Activated naive CD8-positive, alpha-beta T cell treated with anti-CD3 and anti-CD28 coated beads, Interleukin-2, amount 10 ng/mL, durations not matched to agents 7 days and 5 days (primary cell): ENCODE measurements around the gene CC2D1A. TPM values are rescaled to one million over a fixed set of nuclear protein-coding genes. Genes with fewer than 3 reads are reported as not detected.

Source experiments
- ATAC-seq: fragments of 150-1000 bp; cut with Tn5 transposase; one replicate; pipeline ENCODE4 v1.10.0; 2021; ENCODE audit warnings: low read depth, moderate library complexity
- POLR2A ChIA-PET: fragments of 350-600 bp; sonication (Branson Sonifier 250); formaldehyde crosslinking; loops from one replicate; lab custom pipeline; 2021; ENCODE audit warnings: antibody characterized with exemption; lab: Charles Lee
- DNase-seq: peaks from one replicate; pipeline ENCODE4 v3.0.0; 2021
- H3K27ac Mint-ChIP-seq: one replicate; pipeline ENCODE4 v1.8.0; 2022; ENCODE audit warnings: mild to moderate bottlenecking, mixed read lengths
- H3K27me3 Mint-ChIP-seq: one replicate; pipeline ENCODE4 v1.8.0; 2022; ENCODE audit warnings: mild to moderate bottlenecking, moderate library complexity, mixed read lengths
- H3K36me3 Mint-ChIP-seq: one replicate; pipeline ENCODE4 v1.8.0; 2021; ENCODE audit warnings: mild to moderate bottlenecking, mixed read lengths
- H3K4me1 Mint-ChIP-seq: one replicate; pipeline ENCODE4 v1.8.0; 2021; ENCODE audit warnings: mixed read lengths
- H3K4me3 Mint-ChIP-seq: one replicate; pipeline ENCODE4 v1.8.0; 2022; ENCODE audit warnings: mild to moderate bottlenecking, moderate library complexity, mixed read lengths
- H3K9me3 Mint-ChIP-seq: one replicate; pipeline ENCODE4 v1.8.0; 2021; ENCODE audit warnings: mixed read lengths
- total RNA-seq, 2 experiments: library from RNA; stranded (reverse); gene quantifications; one replicate each; pipeline ENCODE4 v1.2.3, GENCODE V29; 2021

The CC2D1A gene
- total RNA-seq, 2 experiments from 2014 or later, result 34.7 to 34.8 TPM

DNA sequence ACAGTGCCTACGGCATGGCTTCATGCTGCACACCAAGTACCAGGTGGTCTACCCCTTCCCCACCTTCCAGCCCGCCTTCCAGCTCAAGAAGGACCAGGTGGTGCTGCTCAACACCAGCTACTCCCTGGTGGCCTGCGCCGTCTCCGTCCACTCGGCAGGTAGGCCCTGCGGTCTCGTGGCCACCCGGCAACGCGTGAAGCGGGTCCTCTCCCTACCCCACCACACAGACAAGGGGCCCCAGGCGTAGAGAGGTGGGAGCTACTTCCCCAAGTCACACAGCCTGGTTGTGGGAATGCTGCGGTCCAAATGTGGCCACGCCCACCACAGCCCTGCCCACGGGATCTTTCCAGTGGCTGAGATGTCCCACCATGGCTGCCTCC is 50.4 kb downstream of the CC2D1A start:
- DNase-seq (no peak), ATAC-seq (no peak)
- Mint-ChIP-seq H3K27me3 (no peaks in the 10 kb centered on the region), H3K36me3 (peaks cover 4% of the 10 kb centered on the region), H3K4me3 (no peak overlapping the region), H3K4me1 (peaks cover 14% of the 10 kb centered on the region), H3K27ac (no peak overlapping the region), H3K9me3 (no peaks in the 10 kb centered on the region)
- POLR2A ChIA-PET, result interaction anchor here (0.8 to 1.3 kb wide), 4 partner anchors 29 to 76 kb away, joined by 3 to 5 read pairs (median 4); partner anchors contain the start of genes IL27RA and RFX1

DNA sequence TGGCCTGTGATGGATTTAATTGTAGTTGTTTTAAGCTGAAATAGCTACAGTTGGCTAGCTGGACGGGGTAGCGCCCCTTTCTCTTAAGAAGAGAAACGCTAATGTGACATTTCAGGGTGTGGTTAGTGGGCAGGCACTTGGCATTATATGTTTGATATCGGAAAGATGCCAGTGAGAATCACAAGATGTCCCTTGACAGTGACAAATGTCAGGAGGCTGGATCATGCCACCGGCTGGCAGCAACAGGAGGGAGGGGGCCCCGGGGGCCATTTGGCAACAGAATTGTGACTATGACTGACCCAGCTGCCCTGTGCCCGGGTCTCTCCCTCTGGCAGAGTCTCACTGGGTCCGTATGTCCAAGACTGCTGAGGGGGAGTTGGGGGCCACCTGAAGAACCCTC is 51.0 kb downstream of the CC2D1A start:
- POLR2A ChIA-PET, result interaction anchor here (1.0 to 1.3 kb wide), 3 partner anchors 28 to 75 kb away, joined by 4 to 5 read pairs (median 5); partner anchors contain the start of genes IL27RA and RFX1
- Mint-ChIP-seq H3K36me3 (peaks cover 4% of the 10 kb centered on the region), H3K4me1 (peaks cover 9% of the 10 kb centered on the region), H3K4me3 (no peak overlapping the region), H3K27me3 (no peaks in the 10 kb centered on the region), H3K27ac (no peak overlapping the region), H3K9me3 (no peaks in the 10 kb centered on the region)
- no peak for ATAC-seq
- no peak for DNase-seq

DNA sequence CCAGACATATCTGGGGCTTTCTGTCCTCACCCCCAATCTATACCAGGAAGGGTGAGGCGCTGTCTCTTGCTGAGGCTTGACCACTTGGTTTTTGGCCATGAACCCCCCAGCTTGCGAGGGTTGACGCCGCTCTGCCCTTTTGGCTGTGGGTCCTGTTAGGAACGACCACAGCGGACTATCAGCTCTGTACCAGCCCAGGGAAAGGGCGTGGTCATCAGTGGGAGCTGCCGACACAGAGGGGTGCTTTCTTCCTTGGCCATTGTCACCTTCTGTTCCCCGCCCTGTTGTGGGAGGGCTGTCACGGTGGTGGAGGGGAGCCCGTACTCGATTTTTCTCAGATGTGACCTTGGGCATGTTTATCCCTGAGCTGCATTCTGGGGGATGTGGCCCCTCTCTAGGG is 52.0 kb downstream of the CC2D1A start:
- peaks cover 9% of the 10 kb centered on the region for H3K4me1 Mint-ChIP-seq
- POLR2A ChIA-PET, result interaction anchor here (1.0 to 1.2 kb wide), 2 partner anchors 15 to 72 kb away, joined by 3 read pairs; no protein-coding TSS in a partner anchor
- H3K27ac Mint-ChIP-seq, result no peak overlapping the region
- no peak for ATAC-seq
- H3K27me3 Mint-ChIP-seq, result no peaks in the 10 kb centered on the region
- no peak for DNase-seq
- H3K9me3 Mint-ChIP-seq, result no peaks in the 10 kb centered on the region
- peaks cover 4% of the 10 kb centered on the region for H3K36me3 Mint-ChIP-seq
- H3K4me3 Mint-ChIP-seq, result no peak overlapping the region

DNA sequence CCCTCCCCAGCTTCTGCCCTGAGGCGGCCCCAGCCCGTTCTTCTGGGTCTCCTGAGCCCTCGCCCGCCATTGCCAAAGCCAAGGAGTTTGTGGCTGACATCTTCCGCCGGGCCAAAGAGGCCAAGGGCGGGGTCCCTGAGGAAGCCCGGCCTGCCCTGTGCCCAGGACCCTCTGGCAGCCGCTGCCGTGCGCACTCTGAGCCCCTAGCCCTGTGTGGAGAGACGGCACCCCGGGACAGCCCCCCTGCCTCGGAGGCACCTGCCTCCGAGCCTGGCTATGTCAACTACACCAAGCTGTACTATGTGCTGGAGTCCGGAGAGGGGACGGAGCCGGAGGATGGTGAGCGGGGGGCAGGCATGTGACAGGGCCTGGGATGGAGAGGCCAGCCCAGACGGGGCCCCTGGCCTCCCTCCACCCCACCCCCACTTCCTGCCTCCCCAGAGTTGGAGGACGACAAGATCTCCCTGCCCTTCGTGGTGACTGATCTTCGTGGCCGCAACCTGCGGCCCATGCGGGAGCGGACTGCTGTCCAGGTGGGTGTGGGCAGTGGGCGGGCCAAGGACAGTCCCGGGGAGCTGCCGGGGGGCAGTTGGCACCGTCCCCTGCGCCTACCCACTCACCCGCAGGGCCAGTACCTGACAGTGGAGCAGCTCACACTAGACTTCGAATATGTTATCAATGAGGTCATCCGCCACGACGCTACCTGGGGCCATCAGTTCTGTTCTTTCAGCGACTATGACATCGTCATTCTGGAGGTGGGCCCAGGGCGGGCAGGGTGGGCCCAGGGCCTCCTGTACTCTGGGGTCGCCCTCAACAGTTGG is 53.4 kb downstream of the CC2D1A start:
- H3K4me1 Mint-ChIP-seq, result peaks cover 1% of the 10 kb centered on the region
- H3K36me3 Mint-ChIP-seq, result peaks cover 4% of the 10 kb centered on the region
- no peak overlapping the region for H3K4me3 Mint-ChIP-seq
- POLR2A ChIA-PET, result interaction anchor here (1.2 to 1.5 kb wide), 2 partner anchors 62 to 73 kb away, joined by 4 to 7 read pairs; no protein-coding TSS in a partner anchor
- H3K27me3 Mint-ChIP-seq, result no peaks in the 10 kb centered on the region
- ATAC-seq (no peak), DNase-seq (no peak)
- H3K9me3 Mint-ChIP-seq, result no peaks in the 10 kb centered on the region
- H3K27ac Mint-ChIP-seq, result no peak overlapping the region

DNA sequence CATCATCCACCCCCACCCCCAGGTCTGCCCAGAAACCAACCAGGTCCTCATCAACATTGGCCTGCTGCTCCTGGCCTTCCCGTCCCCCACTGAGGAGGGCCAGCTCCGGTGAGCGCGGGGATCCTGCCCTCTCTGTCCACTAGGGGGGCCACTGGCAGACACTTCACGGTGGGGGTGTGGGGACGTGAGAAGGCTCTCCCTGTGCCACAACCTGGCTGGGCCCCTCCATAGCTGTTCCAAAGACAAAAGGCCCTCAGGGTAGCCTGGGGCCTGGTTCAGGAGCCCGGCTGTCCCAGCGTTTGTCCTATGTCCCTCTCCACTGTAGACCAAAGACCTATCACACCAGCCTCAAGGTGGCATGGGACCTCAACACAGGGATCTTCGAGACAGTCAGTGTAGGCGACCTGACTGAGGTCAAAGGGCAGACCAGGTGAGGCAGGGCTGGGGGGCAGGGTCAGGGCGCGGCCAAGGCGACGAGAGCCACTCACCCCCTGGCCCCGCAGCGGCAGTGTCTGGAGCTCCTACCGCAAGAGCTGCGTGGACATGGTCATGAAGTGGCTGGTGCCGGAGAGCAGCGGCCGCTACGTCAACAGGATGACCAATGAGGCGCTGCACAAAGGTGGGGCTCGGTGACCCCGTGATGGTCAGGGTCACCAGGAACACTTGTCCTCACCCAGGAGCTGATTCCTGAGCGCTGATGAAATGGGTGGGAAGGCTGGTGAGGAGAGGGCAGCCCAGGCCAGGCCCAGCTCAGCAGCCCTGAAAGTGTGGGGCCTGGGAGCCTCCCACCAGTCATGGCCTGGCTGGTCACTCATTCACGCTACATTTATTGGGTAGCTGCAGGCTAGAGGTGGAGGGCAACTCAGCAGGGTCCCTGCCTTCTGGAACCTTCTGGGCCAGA is 54.2 kb downstream of the CC2D1A start:
- Mint-ChIP-seq H3K27ac (no peak overlapping the region), H3K27me3 (no peaks in the 10 kb centered on the region), H3K4me1 (peaks cover 1% of the 10 kb centered on the region), H3K36me3 (peaks cover 2% of the 10 kb centered on the region), H3K4me3 (no peak overlapping the region), H3K9me3 (no peaks in the 10 kb centered on the region)
- POLR2A ChIA-PET, result interaction anchor here (1.2 to 2.7 kb wide), 3 partner anchors 18 to 72 kb away, joined by 4 to 10 read pairs (median 7); no protein-coding TSS in a partner anchor
- ATAC-seq (peak; percentile 22), DNase-seq (no peak)

DNA sequence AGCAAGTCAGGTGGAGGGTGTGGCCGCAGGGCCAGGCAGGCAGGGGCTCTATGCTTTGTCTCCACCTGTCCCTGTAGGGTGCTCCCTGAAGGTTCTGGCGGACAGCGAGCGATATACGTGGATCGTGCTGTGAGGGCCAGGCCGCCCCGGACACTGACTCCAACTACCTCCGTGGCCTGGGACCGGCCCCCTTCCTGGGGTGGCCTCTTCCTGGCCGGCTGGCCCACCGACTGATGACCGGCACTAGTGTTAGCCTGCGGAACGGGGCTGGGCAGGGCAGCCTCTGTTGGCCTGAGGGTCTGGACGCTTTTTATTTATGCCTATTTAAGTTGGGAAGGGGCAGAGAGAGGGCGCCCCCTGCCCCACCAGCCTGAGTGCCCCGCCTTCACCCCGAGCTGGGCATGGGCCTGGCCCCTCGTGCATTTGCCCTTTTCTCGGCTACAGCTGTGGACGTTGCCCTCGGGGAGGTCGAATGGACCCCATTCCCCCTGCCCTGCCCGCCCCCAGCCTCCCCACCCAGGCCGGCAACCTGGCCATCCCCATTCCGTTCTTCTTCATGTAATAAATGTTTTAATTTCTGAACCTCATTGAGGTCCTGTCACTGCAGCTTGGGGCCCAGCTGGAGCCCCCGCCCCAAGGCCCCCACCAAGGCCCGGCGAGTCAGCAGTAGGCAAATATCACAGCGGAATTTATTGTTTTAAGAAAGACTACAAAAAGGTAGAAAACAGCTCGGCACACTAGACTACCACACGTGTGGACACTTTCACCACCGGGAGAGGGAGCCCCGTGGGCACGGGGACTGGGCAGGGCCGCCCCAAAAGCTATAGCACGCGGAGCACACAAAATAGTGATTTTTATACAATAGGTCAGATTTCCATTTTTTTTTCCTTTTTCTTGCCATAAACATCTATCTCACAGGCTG is 55.1 kb downstream of the CC2D1A start:
- Mint-ChIP-seq H3K4me1 (peaks cover 1% of the 10 kb centered on the region), H3K27me3 (no peaks in the 10 kb centered on the region), H3K4me3 (no peak overlapping the region), H3K36me3 (peaks cover 2% of the 10 kb centered on the region), H3K9me3 (no peaks in the 10 kb centered on the region), H3K27ac (no peak overlapping the region)
- DNase-seq, result no peak
- POLR2A ChIA-PET, result interaction anchor here (1.2 to 2.7 kb wide), 4 partner anchors 8 to 71 kb away, joined by 4 to 10 read pairs (median 6); partner anchors contain the start of gene DCAF15
- no peak for ATAC-seq

DNA sequence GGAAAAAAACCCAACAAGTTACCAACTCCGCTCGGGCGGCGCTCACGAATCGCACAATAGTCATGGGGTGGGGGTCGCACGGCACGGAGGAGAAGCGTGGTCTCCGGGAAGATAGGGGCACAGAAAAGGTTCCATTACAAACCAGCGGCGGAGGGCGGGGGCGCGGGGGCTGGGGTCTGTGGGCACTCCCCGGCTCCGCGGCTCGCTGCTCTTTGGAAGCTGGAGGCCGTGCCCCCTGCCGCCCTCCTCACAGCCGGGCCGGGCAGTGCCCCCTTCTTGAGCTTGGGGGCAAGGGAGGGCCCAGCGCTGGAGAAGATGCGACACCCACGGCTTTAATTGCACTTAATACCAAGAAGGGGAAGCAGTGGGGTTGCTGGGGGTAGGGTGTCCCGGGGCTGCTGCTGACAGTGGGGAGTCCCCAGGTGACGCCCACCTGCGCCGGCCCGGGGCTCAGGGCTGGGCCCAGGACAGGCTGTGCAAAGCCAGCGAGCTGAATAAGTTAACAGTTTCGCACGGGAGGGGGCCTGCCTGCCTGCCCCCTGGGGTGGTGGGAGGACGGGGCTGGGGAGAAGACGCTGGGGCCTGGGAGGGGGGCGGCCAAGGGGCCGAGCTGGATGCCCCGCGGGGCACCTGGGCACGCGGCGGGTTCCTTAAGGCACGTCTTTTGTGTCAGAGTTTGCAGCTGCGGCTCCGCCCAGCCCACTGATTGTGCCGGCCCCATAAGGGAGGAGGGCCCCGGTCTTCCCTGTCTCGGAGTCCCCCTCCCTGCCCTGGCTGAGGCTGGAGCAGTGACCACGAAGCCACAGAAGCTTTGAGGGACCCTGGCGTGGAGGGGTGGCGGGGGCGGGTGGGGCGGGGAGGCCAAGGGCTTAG is 56.1 kb downstream of the CC2D1A start:
- no peaks in the 10 kb centered on the region for H3K27me3 Mint-ChIP-seq
- H3K36me3 Mint-ChIP-seq, result peaks cover under 1% of the 10 kb centered on the region
- H3K9me3 Mint-ChIP-seq, result no peaks in the 10 kb centered on the region
- no peak for ATAC-seq
- peaks cover under 1% of the 10 kb centered on the region for H3K4me1 Mint-ChIP-seq
- no peak overlapping the region for H3K27ac Mint-ChIP-seq
- no peak overlapping the region for H3K4me3 Mint-ChIP-seq
- no peak for DNase-seq
- POLR2A ChIA-PET, result interaction anchor here (0.6 to 2.7 kb wide), 5 partner anchors 9 to 53 kb away, joined by 3 to 10 read pairs (median 4); partner anchors contain the start of gene DCAF15

DNA sequence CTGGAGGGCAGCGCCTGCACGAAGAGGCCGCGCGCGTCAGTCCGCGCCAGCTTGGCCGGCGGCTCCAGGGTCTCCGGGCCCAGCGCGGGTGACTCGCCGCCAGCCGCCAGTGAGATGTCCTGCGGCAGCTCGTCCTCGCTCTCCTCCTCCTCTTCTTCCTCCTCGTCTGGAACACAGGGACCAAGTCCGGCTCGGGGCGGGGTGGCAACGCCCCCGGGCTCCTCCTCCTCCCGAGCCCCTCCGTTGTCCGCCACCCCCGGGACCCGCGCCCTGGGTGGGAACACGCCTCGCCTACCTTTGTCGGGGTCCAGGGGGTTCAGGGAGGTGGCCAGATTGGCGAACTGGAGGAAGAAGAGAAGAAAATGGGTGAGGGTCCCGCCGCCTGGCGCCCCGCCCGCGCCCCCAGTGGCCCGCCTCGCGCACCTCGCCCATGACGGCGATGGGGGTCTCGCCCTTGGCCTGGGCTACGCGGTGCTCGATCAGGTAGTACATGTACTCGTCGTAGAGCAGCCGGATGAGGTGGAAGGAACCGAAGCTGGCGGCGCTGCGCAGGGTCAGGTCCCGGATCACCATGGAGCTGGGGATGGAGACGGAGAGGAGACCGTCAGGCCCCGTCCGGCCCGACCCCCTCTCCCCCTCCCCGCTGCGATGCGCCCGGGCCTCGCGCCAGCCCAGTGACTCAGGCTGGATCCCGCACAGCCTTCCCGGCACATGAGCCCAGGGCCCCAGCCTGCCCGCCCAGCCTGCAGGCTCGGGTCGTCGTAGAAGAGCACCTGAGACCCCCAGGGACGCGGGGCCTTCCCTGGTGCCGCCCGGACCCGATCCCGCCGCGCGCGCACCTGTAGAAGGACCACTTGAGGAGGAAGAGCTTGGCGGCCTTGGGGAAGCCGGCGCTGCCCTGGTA is 57.0 kb downstream of the CC2D1A start:
- no peak overlapping the region for H3K4me3 Mint-ChIP-seq
- no peaks in the 10 kb centered on the region for H3K27me3 Mint-ChIP-seq
- POLR2A ChIA-PET, result interaction anchor here (0.6 to 2.7 kb wide), 5 partner anchors 10 to 60 kb away, joined by 3 to 10 read pairs (median 5); partner anchors contain the start of gene DCAF15
- H3K4me1 Mint-ChIP-seq, result no peaks in the 10 kb centered on the region
- ATAC-seq (no peak), DNase-seq (no peak)
- no peak overlapping the region for H3K27ac Mint-ChIP-seq
- H3K36me3 Mint-ChIP-seq, result no peaks in the 10 kb centered on the region
- H3K9me3 Mint-ChIP-seq, result no peaks in the 10 kb centered on the region

DNA sequence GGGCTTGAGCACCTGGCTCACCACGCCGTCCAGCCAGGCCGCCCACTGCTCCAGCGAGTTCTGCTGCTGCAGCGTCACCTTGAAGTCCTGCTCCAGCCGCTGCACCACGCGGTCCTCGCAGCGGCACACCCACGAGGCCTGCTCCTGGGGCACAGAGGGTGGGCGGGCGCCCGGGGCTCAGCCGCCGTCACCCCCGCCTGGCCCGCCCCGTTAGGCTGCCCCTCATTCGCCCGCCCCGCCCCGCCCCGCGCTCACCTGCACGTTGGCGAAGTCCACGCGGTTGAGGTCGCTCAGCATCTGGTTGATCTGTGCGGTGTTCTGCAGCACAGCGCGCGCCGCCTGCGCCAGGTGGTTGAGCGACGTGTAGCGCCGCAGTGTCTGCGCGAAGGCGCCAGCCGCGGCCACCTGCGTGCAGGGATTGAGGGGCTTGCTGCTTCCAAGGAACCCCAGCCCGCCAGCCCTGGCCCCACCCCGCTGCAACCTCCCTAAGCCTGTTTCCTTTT is 57.7 kb downstream of the CC2D1A start:
- Mint-ChIP-seq H3K27ac (no peak overlapping the region), H3K27me3 (no peaks in the 10 kb centered on the region), H3K4me3 (no peak overlapping the region), H3K36me3 (no peaks in the 10 kb centered on the region), H3K9me3 (no peaks in the 10 kb centered on the region), H3K4me1 (no peaks in the 10 kb centered on the region)
- POLR2A ChIA-PET, result interaction anchor here (0.6 kb wide), 1 partner anchor 59 kb away, joined by 5 read pairs; no protein-coding TSS in a partner anchor
- DNase-seq, result no peak
- ATAC-seq, result no peak

DNA sequence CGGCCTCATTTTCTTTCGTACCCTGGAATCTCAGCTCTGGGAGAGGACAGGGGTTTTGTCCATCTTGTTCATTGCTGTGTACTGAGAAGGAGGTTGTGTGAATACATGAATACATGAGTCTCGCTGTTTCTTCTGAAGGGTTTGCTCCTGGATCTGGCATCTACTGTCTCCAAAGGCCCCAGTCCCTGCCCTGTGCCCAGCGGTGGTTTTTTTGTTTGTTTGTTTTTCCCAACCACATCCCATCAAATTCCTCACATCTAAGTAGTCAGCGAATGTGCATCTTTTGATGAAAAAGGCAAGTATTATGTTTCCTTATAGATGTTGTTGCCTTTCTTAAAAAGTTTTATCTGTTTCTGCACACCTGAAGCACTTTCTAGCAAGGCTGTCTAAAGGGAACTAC is 58.8 kb downstream of the CC2D1A start:
- Mint-ChIP-seq H3K27me3 (no peaks in the 10 kb centered on the region), H3K27ac (peak overlapping the region; percentile 61), H3K36me3 (peaks cover 4% of the 10 kb centered on the region), H3K9me3 (no peaks in the 10 kb centered on the region), H3K4me1 (no peaks in the 10 kb centered on the region), H3K4me3 (no peak overlapping the region)
- POLR2A ChIA-PET, result interaction anchor here (0.6 kb wide), 1 partner anchor 38 kb away, joined by 3 read pairs; no protein-coding TSS in a partner anchor
- DNase-seq (no peak), ATAC-seq (no peak)
